Measurements from ENCODE around the gene MAML1. TPM values are rescaled to one million over a fixed set of nuclear protein-coding genes. Genes with fewer than 3 reads are reported as not detected.

Gene MAML1
- total and polyA plus RNA-seq, 4 donors, result 10.8 to 30.4 (median 22.9) TPM

- Histone ChIP-seq H3K27ac (ENCODE audit: low read depth, low read length) (no peak overlapping the region), H3K27me3 (ENCODE audit: control insufficient read depth, insufficient read depth, low read length) (no peaks in the 10 kb centered on the region), H3K36me3 (ENCODE audit: control insufficient read depth, insufficient read depth, low read length) (peaks cover 68% of the 10 kb centered on the region), H3K9me3 (ENCODE audit: control insufficient read depth, insufficient read depth, low read length) (no peaks in the 10 kb centered on the region), H3K4me3 (ENCODE audit: low read depth, low read length) (no peak overlapping the region), H3K4me1 (ENCODE audit: control insufficient read depth, insufficient read depth, low read length) (peaks cover 32% of the 10 kb centered on the region)
- WGBS (ENCODE audit: insufficient coverage), result 94% methylated on average over 2 of the region's 3 CpGs
- no peak for DNase-seq (ENCODE audit: low read depth in 4 of 6, low spot score in 6 of 6)
Measured at GRCh38 chr5:179824745-179825112, 92.1 kb downstream of the MAML1 start.

GRCh38 chr5:179825655-179826182 is 93.1 kb downstream of the MAML1 start:
- H3K9me3 ChIP-seq (ENCODE audit: control insufficient read depth, insufficient read depth, low read length), result no peaks in the 10 kb centered on the region
- no peak overlapping the region for H3K27ac ChIP-seq (ENCODE audit: low read depth, low read length)
- H3K4me3 ChIP-seq (ENCODE audit: low read depth, low read length), result no peak overlapping the region
- peaks cover 78% of the 10 kb centered on the region for H3K36me3 ChIP-seq (ENCODE audit: control insufficient read depth, insufficient read depth, low read length)
- WGBS (ENCODE audit: insufficient coverage), result 81% methylated on average over 11 of the region's 13 CpGs
- peaks cover 24% of the 10 kb centered on the region for H3K4me1 ChIP-seq (ENCODE audit: control insufficient read depth, insufficient read depth, low read length)
- DNase-seq (ENCODE audit: low read depth in 4 of 6, low spot score in 6 of 6), result no peak
- H3K27me3 ChIP-seq (ENCODE audit: control insufficient read depth, insufficient read depth, low read length), result no peaks in the 10 kb centered on the region

Small RNA genes lying within 50 kb of the gene (small RNA-seq; reads per million reads assigned to genes)
- 0.10 reads per million for gene MIR1229 (ENCODE audit: low replicate concordance)

Other genes with a start within 250 kb of the MAML1 start
- 10 to 100 TPM; 32.2 to 51.0 TPM for gene RUFY1, start 182.3 kb upstream of the MAML1 start, total RNA-seq
- 10 to 100 TPM; 46.0 to 51.2 TPM for gene RUFY1, start 182.3 kb upstream of the MAML1 start, polyA plus RNA-seq (ENCODE audit: insufficient read length in 2 of 2)
- gene HNRNPH1, start 109.2 kb upstream of the MAML1 start, total RNA-seq, result 100 to 1,000 TPM; 480 to 560 TPM
- gene HNRNPH1, start 109.2 kb upstream of the MAML1 start, polyA plus RNA-seq (ENCODE audit: insufficient read length in 2 of 2), result 100 to 1,000 TPM; 633 to 772 TPM
- gene CBY3, start 51.8 kb upstream of the MAML1 start, total RNA-seq, result not detected
- gene CBY3, start 51.8 kb upstream of the MAML1 start, polyA plus RNA-seq (ENCODE audit: insufficient read length in 2 of 2), result 1 to 10 TPM; 2.3 to 2.6 TPM
- gene CANX, start 33.9 kb upstream of the MAML1 start, total RNA-seq, result 100 to 1,000 TPM; 462 to 537 TPM
- gene CANX, start 33.9 kb upstream of the MAML1 start, polyA plus RNA-seq (ENCODE audit: insufficient read length in 2 of 2), result 100 to 1,000 TPM; 380 to 481 TPM
- gene LTC4S, start 61.2 kb downstream of the MAML1 start, total RNA-seq, result 1 to 10 TPM; 1.9 to 6.2 TPM
- gene LTC4S, start 61.2 kb downstream of the MAML1 start, polyA plus RNA-seq (ENCODE audit: insufficient read length in 2 of 2), result 10 to 100 TPM; 10.5 to 10.7 TPM
- gene MGAT4B, start 74.0 kb downstream of the MAML1 start, total RNA-seq, result 10 to 100 TPM; 69.4 to 81.4 TPM
- gene MGAT4B, start 74.0 kb downstream of the MAML1 start, polyA plus RNA-seq (ENCODE audit: insufficient read length in 2 of 2), result 100 to 1,000 TPM; 180 to 211 TPM
- 100 to 1,000 TPM in 1 of 2 donors, 10 to 100 TPM in 1; 95.6 to 155 TPM for gene SQSTM1, start 88.1 kb downstream of the MAML1 start, total RNA-seq
- 100 to 1,000 TPM; 107 to 131 TPM for gene SQSTM1, start 88.1 kb downstream of the MAML1 start, polyA plus RNA-seq (ENCODE audit: insufficient read length in 2 of 2)
- gene MRNIP, start 126.0 kb downstream of the MAML1 start, total RNA-seq, result 10 to 100 TPM; 26.3 to 49.4 TPM
- 10 to 100 TPM; 35.2 to 53.9 TPM for gene MRNIP, start 126.0 kb downstream of the MAML1 start, polyA plus RNA-seq (ENCODE audit: insufficient read length in 2 of 2)
- gene TBC1D9B, start 175.1 kb downstream of the MAML1 start, total RNA-seq, result 10 to 100 TPM; 46.0 to 47.1 TPM
- gene TBC1D9B, start 175.1 kb downstream of the MAML1 start, polyA plus RNA-seq (ENCODE audit: insufficient read length in 2 of 2), result 100 to 1,000 TPM; 103 to 124 TPM

Data from spinal cord (tissue), 10 donors.